HG02981 (cell line): ENCODE measurements around the gene SMTN.
A peak's percentile ranks its signal among the peaks of the same experiment; 100 is the strongest.
"Not testable (repeated sequence)": the region's sequence is repeated elsewhere in the genome, so short reads cannot be mapped to it uniquely, and the experiment has no call there.

ENCODE experiments used
- ATAC-seq: cut with Tn5 transposase; IDR thresholded peaks from one replicate; pipeline ENCODE4 v1.9.1; 2021; ENCODE audit warnings: mild to moderate bottlenecking, moderate library complexity; ENCODE audit not compliant: unreplicated experiment

Gene SMTN

GRCh38 chr22:31080848-31081649, at the start of gene SMTN:
Gene SMTN, plus strand, starts transcription at chr22:31081318. Its CDS starts 1,941 bp downstream, at chr22:31083259.
- ATAC-seq: peak; percentile 37

DNA sequence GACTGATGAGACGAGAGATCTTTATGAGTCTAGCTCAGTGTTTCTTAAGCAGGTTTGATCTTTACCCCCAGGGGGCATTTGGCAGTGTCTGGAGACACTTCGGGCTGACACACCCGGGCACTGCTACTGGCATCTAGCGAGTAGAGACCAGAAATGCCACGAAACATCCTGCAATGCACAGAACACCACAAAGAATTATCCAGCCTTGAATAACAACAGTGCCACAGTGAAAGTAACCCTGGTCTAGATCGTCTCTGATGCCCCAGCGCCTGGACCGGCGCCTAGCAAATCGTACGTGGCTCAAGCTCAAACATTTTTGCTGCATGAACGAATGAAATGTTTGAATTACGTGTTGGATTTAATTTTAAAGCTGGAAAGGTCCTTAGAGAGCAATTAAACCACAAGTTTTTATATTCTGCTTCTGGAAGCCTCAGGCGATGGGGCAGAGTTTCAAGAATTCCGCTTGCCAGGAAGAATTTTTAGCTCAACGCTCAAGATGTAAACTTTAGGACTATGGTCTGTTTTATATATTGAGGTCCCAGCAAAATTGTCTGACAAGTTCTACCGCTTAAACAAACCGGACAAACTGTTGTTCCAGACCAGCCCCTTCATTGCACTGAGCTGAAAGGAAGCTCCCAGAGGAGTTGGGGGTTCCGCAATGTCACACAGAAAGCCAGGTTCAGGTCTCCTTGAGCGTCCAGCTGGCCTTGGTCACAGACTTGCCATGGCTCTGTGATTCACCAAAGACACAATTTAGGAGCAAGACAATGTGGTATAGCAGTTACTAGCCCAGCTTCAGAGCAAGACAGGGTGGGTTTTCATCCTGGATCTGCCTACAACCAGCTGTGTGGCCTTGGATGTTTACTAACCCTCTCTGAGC, 44.2 kb upstream of the SMTN start:
- ATAC-seq: no peak

DNA sequence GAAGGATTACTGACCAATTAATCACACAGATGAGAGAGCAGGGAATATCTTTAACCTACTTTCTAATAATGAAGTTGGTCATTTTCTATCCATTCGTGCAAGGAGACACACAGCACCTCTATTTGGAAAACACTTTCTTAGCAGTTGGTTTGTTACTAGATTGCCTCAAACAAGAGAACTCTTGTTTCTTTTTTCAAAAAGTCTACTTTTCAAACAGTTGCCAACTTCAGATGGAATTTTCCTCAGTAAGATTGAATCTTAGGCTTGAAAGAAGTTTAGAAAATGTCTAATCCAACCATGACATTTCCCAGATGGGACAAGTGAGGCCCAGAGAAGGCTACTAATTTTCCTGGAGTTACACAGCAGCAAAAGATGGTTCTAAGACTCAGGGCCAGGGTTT, 42.4 kb upstream of the SMTN start:
- ATAC-seq: no peak

DNA sequence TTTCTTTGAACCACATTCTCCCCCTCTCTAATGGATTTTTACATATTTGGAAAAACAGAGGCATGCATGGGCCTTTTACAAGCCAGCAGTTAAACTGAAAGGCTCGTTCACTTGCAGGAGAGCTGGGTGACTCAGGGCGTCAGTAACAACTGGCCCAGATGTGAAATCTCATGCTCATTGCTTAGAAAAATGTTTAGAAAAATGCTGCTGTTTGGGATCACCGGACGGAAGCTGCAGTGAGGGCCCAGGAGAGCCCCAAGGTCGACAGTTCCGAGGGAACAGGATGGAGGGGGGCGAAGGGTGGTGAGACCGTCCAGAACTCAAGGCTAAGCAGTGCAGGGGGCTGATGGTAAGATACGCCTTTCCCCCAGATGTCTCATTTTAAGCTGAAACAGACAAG, 41.7 kb upstream of the SMTN start:
- ATAC-seq: no peak

DNA sequence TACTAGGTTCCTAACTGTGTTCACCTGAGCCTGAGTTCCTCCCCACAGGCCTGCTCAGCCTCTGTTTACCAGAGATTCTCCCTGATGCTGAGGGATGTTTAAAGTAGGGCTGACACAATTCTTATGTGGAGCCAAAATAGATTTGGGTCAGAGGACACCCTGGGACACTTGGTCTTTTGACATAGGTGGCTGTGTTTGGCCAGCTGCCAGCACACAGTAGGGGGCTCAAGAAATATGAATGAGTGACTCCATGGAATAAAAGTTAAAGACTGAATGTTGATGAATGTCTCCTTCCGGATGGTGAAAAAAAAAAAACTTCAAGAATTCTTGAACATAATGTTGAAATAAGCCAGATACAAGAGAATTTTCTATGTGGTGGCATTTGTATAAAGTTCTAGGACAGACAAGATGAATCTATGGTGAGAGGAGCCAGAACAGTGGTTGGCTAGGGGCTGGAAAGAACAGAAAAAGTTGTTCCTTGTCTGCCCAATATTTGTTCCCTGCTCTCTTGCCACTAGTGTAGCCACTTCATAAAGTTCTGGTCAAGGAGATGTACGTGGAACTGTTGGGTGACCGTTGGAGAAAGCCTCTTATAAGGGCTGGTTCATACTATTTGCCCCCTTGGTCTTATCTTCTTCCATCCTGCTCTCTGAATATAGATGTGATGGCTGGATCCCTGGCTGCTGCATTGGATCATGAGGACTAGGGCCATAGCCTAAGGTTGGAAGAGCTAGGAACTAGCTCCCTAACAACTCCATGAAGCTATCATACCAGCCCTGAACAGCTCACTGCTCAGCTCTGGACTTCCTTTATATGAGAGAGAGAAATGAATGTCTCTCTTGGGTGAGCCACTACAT, 40.3 kb upstream of the SMTN start:
- no peak for ATAC-seq

DNA sequence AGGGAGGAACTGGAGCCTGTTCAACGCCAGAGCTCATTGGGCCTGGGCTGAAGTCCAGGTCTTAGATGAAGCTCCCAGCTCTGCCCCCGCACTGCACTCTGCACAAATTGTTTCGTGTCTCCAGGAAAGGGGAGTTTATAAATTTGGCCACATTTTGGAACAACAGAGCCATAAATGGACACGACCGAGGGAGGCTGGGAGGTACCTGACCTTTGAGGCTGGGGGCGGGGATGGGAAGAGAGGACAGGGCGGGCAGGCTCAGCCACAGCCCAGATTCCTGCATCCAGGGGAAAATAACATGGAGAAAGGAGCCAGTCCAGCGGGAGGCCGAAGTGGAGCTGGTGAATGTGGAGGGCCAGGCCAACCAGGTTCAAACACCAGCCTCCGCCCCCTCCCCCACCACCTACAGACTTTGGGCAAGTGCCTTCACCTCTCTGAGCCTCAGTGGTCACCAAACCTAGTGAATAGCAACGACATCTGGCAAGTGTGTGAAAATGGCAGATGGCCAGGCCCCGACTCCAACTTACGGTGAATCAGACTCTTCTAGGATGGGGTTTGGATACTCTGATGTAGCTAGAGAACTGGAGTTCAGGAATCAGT, 36.8 kb upstream of the SMTN start:
- ATAC-seq: no peak

- ATAC-seq: no peak
These were observed 35.1 kb upstream of the SMTN start for GRCh38 chr22:31045900-31046538.

- ATAC-seq: no peak
These were observed 34.4 kb upstream of the SMTN start for GRCh38 chr22:31046539-31047226.

- ATAC-seq: no peak
These were observed 32.5 kb upstream of the SMTN start for GRCh38 chr22:31048570-31048969.

- ATAC-seq: no peak
These were observed 31.2 kb upstream of the SMTN start for GRCh38 chr22:31049815-31050420.

GRCh38 chr22:31055117-31055634, 25.9 kb upstream of the SMTN start:
- ATAC-seq: no peak

DNA sequence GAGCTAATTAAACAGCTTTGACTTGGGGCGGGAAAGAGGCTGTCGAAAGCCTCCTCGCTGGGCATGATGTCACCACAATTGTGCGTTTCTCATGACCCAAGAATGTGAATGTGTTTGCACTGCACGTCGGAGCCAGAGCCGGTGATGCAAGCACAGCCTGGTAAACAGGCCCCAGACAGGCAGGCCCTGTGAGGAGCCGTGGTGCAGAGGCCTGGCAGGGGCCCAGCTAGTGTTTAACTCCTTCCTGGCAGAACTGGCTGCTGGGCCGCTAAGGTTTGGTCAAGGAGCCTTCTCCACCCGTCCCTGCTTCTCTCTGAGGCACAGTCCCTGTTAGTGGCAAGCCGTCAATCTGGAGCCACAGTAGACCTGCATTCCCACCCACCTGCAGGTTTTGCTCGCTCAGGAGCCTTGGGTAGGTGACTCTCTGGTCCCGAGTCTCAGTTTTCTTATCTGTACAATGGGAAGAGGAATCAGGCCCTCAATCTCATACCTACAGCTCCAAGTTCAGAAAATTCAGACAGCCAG, 25.4 kb upstream of the SMTN start:
- ATAC-seq: no peak

DNA sequence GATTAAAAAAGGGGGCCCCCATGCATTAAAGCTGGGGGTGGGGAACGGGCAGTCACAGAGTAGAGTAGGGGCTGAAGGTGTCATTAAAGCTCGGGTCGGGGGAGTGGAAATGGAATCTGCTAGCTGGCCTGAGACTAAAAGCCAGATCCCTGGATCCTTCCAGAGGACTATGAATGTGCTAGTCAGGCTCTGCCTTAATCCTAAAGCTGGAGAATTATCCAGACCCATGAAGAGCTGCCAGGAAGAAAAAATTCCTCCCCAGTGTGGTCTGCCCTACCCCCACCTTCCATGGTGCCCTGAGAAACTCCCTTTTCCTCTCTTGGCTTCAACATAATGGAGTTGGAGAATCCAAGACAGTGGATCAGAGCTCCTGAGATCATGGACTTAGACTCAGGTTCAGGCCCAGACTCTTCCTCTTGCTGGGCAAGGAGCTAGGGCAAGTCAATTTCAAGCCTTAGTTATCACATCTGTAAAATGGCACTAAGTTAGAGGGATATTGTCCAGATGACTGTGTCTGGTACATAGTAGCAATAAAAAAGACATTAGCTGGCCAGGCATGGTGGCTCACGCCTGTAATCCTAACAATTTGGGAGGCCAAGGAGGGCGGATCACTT, 24.0 kb upstream of the SMTN start:
- no peak for ATAC-seq

GRCh38 chr22:31059663-31060062, 21.5 kb upstream of the SMTN start:
- ATAC-seq: not testable (repeated sequence)

GRCh38 chr22:31062566-31063230, 18.4 kb upstream of the SMTN start:
- ATAC-seq: no peak

DNA sequence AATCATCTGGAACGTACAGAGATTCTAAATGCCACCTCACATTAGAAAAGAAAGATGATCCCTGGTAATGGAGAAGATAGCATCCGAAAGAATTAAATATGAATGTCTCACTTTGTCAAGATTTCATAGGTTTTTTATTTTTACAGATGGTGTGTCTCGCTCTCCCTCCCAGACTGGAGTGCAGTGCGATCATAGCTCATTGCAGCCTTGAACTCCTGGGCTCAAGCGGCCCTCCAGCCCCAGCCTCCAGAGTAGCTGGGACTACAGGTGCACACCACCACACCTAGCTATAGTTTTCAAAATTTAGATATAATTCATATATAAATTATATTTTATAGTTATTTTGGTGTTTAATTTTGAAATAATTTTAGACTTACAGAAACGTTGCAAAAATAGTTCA, 16.7 kb upstream of the SMTN start:
- ATAC-seq: no peak

DNA sequence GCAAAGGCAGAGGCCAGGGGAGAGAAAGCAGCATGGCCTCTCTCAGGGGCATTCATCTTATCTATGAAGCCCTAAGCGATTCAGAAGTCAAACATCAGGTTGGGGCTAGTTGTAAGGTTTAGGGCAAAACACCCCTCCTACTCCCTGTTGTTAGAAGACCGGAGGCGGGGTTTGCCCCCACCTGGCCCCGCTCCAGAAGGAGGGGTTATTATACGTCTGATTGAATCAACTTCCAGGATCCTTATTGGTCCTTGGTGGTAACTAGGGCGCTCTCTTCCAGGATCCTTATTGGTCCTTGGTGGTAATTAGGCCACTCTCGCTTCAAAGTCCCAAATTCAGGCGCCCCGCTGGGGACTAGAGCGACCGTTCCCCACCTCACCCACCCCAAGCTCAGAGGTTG, 12.1 kb upstream of the SMTN start:
- ATAC-seq: no peak
